GM23338 (cell line): ENCODE results near the gene OLFML2B.

Experiments used
- CREB1 ChIP-seq: fragments of 250-450 bp; sonication (Bioruptor Pico); IDR thresholded peaks from 2 replicates; pipeline ENCODE4 v1.5.0; 2020; ENCODE audit warnings: low read depth, mild to moderate bottlenecking, moderate library complexity
- EZH2 ChIP-seq: fragments of 200-600 bp; sonication (generic); IDR thresholded peaks from one replicate; pipeline ENCODE4 v1.8.0; 2017; ENCODE audit warnings: antibody characterized with exemption, mild to moderate bottlenecking, low read depth; ENCODE audit not compliant: unreplicated experiment
- EZH2phosphoT487 ChIP-seq: fragments of 200-600 bp; sonication (generic); IDR thresholded peaks from one replicate; pipeline ENCODE4 v1.8.1; 2018; ENCODE audit warnings: antibody characterized with exemption; ENCODE audit not compliant: unreplicated experiment
- JUNB ChIP-seq: IDR thresholded peaks from one replicate; pipeline ENCODE4 v1.6.1; 2016; ENCODE audit warnings: antibody characterized with exemption; ENCODE audit not compliant: unreplicated experiment
- NANOG ChIP-seq: IDR thresholded peaks from 2 replicates; pipeline ENCODE4 v1.6.1; 2016; ENCODE audit warnings: antibody characterized with exemption, borderline replicate concordance
- POLR2AphosphoS5 ChIP-seq: IDR thresholded peaks from 2 replicates; pipeline ENCODE4 v1.6.1; 2016; ENCODE audit warnings: antibody characterized with exemption, low read depth
- STAT1 ChIP-seq: IDR thresholded peaks from one replicate; pipeline ENCODE4 v1.6.1; 2016; ENCODE audit warnings: antibody characterized with exemption; ENCODE audit not compliant: unreplicated experiment
- ZNF331 ChIP-seq: fragments of 250-450 bp; sonication (Bioruptor Pico); IDR thresholded peaks from 2 replicates; pipeline ENCODE4 v1.5.0; 2020; ENCODE audit warnings: low read depth, mild to moderate bottlenecking, moderate library complexity
- TF ChIP-seq, protein P1 (sequence below), 2 experiments: fragments of 200-600 bp in 1 of 2; sonication (generic) in 1 of 2; conservative IDR thresholded peaks; 2 replicates each; pipeline versions ENCODE4 v1.5.1 to v1.6.1; 2016 to 2017; ENCODE audit warnings: antibody characterized with exemption in 2 of 2, low read depth in 2 of 2, mild to moderate bottlenecking in 2 of 2, moderate library complexity in 1 of 2
- TF ChIP-seq, protein P2 (sequence below): IDR thresholded peaks from one replicate; pipeline ENCODE4 v1.6.1; 2018; ENCODE audit warnings: antibody characterized with exemption; ENCODE audit not compliant: unreplicated experiment
- TF ChIP-seq, protein P3 (sequence below): fragments of 250-450 bp; sonication (Bioruptor Pico); IDR thresholded peaks from 2 replicates; pipeline ENCODE4 v1.5.0; 2020; ENCODE audit warnings: mild to moderate bottlenecking, moderate library complexity
- TF ChIP-seq, protein P4 (sequence below): IDR thresholded peaks from 2 replicates; pipeline ENCODE4 v1.6.1; 2016; ENCODE audit warnings: antibody characterized with exemption

DNA sequence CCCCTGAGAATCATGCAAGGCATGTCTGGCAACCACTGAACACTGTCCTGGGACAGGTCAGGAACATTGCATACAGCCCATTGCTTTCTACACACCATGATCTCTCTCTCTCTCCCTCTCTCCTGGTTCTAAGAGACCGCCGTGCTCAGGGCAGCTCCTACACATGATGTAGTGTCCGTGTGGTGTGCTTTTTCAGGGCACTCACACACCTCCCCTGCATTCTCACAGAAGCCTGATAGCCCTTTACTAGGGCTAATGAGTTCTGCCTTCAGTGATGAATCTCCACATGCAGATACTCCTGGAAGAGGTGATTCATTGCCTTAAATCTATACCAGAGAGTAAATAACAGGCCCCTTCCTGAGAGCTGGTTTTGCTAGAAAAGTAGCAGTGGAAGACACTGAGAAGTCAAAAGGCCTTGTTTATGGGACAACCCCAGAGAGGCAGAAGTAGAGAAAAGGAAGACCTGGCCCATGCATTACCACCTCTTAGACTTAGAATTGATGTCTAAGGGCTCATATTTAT lies 7.2 kb upstream of the OLFML2B start:
- TF ChIP-seq STAT1 = no peak
- TF ChIP-seq, protein P1, sequence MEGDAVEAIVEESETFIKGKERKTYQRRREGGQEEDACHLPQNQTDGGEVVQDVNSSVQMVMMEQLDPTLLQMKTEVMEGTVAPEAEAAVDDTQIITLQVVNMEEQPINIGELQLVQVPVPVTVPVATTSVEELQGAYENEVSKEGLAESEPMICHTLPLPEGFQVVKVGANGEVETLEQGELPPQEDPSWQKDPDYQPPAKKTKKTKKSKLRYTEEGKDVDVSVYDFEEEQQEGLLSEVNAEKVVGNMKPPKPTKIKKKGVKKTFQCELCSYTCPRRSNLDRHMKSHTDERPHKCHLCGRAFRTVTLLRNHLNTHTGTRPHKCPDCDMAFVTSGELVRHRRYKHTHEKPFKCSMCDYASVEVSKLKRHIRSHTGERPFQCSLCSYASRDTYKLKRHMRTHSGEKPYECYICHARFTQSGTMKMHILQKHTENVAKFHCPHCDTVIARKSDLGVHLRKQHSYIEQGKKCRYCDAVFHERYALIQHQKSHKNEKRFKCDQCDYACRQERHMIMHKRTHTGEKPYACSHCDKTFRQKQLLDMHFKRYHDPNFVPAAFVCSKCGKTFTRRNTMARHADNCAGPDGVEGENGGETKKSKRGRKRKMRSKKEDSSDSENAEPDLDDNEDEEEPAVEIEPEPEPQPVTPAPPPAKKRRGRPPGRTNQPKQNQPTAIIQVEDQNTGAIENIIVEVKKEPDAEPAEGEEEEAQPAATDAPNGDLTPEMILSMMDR (conservative IDR thresholded peaks at IDR 0.05; ENCODE audit: low read depth in 2 of 2) = no peak
- TF ChIP-seq EZH2 = no peak
- TF ChIP-seq, protein P2, sequence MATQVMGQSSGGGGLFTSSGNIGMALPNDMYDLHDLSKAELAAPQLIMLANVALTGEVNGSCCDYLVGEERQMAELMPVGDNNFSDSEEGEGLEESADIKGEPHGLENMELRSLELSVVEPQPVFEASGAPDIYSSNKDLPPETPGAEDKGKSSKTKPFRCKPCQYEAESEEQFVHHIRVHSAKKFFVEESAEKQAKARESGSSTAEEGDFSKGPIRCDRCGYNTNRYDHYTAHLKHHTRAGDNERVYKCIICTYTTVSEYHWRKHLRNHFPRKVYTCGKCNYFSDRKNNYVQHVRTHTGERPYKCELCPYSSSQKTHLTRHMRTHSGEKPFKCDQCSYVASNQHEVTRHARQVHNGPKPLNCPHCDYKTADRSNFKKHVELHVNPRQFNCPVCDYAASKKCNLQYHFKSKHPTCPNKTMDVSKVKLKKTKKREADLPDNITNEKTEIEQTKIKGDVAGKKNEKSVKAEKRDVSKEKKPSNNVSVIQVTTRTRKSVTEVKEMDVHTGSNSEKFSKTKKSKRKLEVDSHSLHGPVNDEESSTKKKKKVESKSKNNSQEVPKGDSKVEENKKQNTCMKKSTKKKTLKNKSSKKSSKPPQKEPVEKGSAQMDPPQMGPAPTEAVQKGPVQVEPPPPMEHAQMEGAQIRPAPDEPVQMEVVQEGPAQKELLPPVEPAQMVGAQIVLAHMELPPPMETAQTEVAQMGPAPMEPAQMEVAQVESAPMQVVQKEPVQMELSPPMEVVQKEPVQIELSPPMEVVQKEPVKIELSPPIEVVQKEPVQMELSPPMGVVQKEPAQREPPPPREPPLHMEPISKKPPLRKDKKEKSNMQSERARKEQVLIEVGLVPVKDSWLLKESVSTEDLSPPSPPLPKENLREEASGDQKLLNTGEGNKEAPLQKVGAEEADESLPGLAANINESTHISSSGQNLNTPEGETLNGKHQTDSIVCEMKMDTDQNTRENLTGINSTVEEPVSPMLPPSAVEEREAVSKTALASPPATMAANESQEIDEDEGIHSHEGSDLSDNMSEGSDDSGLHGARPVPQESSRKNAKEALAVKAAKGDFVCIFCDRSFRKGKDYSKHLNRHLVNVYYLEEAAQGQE = no peak
- no peak for TF ChIP-seq POLR2AphosphoS5
- TF ChIP-seq, protein P3, sequence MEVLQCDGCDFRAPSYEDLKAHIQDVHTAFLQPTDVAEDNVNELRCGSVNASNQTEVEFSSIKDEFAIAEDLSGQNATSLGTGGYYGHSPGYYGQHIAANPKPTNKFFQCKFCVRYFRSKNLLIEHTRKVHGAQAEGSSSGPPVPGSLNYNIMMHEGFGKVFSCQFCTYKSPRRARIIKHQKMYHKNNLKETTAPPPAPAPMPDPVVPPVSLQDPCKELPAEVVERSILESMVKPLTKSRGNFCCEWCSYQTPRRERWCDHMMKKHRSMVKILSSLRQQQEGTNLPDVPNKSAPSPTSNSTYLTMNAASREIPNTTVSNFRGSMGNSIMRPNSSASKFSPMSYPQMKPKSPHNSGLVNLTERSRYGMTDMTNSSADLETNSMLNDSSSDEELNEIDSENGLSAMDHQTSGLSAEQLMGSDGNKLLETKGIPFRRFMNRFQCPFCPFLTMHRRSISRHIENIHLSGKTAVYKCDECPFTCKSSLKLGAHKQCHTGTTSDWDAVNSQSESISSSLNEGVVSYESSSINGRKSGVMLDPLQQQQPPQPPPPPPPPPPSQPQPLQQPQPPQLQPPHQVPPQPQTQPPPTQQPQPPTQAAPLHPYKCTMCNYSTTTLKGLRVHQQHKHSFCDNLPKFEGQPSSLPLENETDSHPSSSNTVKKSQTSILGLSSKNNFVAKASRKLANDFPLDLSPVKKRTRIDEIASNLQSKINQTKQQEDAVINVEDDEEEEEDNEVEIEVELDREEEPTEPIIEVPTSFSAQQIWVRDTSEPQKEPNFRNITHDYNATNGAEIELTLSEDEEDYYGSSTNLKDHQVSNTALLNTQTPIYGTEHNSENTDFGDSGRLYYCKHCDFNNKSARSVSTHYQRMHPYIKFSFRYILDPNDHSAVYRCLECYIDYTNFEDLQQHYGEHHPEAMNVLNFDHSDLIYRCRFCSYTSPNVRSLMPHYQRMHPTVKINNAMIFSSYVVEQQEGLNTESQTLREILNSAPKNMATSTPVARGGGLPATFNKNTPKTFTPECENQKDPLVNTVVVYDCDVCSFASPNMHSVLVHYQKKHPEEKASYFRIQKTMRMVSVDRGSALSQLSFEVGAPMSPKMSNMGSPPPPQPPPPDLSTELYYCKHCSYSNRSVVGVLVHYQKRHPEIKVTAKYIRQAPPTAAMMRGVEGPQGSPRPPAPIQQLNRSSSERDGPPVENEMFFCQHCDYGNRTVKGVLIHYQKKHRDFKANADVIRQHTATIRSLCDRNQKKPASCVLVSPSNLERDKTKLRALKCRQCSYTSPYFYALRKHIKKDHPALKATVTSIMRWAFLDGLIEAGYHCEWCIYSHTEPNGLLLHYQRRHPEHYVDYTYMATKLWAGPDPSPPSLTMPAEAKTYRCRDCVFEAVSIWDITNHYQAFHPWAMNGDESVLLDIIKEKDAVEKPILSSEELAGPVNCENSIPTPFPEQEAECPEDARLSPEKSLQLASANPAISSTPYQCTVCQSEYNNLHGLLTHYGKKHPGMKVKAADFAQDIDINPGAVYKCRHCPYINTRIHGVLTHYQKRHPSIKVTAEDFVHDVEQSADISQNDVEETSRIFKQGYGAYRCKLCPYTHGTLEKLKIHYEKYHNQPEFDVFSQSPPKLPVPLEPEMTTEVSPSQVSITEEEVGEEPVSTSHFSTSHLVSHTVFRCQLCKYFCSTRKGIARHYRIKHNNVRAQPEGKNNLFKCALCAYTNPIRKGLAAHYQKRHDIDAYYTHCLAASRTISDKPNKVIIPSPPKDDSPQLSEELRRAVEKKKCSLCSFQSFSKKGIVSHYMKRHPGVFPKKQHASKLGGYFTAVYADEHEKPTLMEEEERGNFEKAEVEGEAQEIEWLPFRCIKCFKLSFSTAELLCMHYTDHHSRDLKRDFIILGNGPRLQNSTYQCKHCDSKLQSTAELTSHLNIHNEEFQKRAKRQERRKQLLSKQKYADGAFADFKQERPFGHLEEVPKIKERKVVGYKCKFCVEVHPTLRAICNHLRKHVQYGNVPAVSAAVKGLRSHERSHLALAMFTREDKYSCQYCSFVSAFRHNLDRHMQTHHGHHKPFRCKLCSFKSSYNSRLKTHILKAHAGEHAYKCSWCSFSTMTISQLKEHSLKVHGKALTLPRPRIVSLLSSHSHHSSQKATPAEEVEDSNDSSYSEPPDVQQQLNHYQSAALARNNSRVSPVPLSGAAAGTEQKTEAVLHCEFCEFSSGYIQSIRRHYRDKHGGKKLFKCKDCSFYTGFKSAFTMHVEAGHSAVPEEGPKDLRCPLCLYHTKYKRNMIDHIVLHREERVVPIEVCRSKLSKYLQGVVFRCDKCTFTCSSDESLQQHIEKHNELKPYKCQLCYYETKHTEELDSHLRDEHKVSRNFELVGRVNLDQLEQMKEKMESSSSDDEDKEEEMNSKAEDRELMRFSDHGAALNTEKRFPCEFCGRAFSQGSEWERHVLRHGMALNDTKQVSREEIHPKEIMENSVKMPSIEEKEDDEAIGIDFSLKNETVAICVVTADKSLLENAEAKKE (CRISPR knock-in tag) = no peak
- no peak for TF ChIP-seq EZH2phosphoT487
- TF ChIP-seq ZNF331 (CRISPR knock-in tag) = no peak
- TF ChIP-seq, protein P4, sequence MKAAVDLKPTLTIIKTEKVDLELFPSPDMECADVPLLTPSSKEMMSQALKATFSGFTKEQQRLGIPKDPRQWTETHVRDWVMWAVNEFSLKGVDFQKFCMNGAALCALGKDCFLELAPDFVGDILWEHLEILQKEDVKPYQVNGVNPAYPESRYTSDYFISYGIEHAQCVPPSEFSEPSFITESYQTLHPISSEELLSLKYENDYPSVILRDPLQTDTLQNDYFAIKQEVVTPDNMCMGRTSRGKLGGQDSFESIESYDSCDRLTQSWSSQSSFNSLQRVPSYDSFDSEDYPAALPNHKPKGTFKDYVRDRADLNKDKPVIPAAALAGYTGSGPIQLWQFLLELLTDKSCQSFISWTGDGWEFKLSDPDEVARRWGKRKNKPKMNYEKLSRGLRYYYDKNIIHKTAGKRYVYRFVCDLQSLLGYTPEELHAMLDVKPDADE = no peak
- TF ChIP-seq JUNB = no peak
- no peak for TF ChIP-seq NANOG
- TF ChIP-seq CREB1 (CRISPR knock-in tag) = no peak
